Measurements from ENCODE around the gene JARID2. TPM values are rescaled to one million over a fixed set of nuclear protein-coding genes. Genes with fewer than 3 reads are reported as not detected.

JARID2 gene
- polyA plus RNA-seq, 1 donor (not counting 4 experiments of a cell fraction or from before 2014, with no cell fraction given) = 11.0 TPM

- no peak overlapping the region for H3K4me2 ChIP-seq (ENCODE audit: control insufficient read depth, extremely low read depth, insufficient read depth, low read depth, low read length)
- H3K79me2 ChIP-seq (ENCODE audit: control insufficient read depth, insufficient read depth, low read length) = peaks cover 92% of the 10 kb centered on the region
- no peak for DNase-seq (ENCODE audit: low read depth, low spot score)
- dilution Hi-C loops (cut with MboI; ENCODE audit: extremely low pct_ligation_motif_present, low sequenced_read_pairs) = no loop called here
- TF ChIP-seq EZH2 (IDR thresholded peaks at IDR 0.05; ENCODE audit: low read length) (no peak), CTCF (optimal IDR thresholded peaks at IDR 0.05 in 1 of 3, IDR thresholded peaks at IDR 0.05 in 1 of 3, conservative IDR thresholded peaks at IDR 0.05 in 1 of 3; ENCODE audit: extremely low read depth in 1 of 3, insufficient read depth in 2 of 3, low read length in 3 of 3) (no peak)
- no peaks in the 10 kb centered on the region for H3K27me3 ChIP-seq (ENCODE audit: control insufficient read depth, extremely low read depth, insufficient read depth, low read length)
- FAIRE-seq = no peak
- no peak overlapping the region for H3K27ac ChIP-seq (ENCODE audit: control insufficient read depth, insufficient read depth, low read length)
- no peak overlapping the region for H3K9ac ChIP-seq (ENCODE audit: control insufficient read depth, extremely low read depth, insufficient read depth, low read length)
- H3K9me1 ChIP-seq (ENCODE audit: control insufficient read depth, extremely low read depth, insufficient read depth, low read length) = peaks cover 3% of the 10 kb centered on the region
- no peaks in the 10 kb centered on the region for H3K9me3 ChIP-seq (ENCODE audit: control insufficient read depth, low read depth, low read length)
- peaks cover 19% of the 10 kb centered on the region for H4K20me1 ChIP-seq (ENCODE audit: control insufficient read depth, extremely low read depth, insufficient read depth, low read length)
- H3K36me3 ChIP-seq (ENCODE audit: control insufficient read depth in 2 of 2, extremely low read depth in 1 of 2, insufficient read depth in 2 of 2, low read length in 2 of 2) = no peaks in the 10 kb centered on the region
- H3K4me1 ChIP-seq (ENCODE audit: control insufficient read depth, extremely low read depth, insufficient read depth, low read length) = peaks cover 10% of the 10 kb centered on the region
- H2AFZ ChIP-seq (ENCODE audit: control insufficient read depth, low read length) = no peak overlapping the region
- no peak overlapping the region for H3K4me3 ChIP-seq (ENCODE audit: control insufficient read depth in 2 of 3, extremely low read depth in 1 of 3, insufficient read depth in 2 of 3, low read depth in 1 of 3, low read length in 3 of 3)
Measured at GRCh38 chr6:15335916-15336315, 90.0 kb downstream of the JARID2 start.

GRCh38 chr6:15336900-15337560 is 91.2 kb downstream of the JARID2 start:
- Histone ChIP-seq H3K9me1 (ENCODE audit: control insufficient read depth, extremely low read depth, insufficient read depth, low read length) (peaks cover 3% of the 10 kb centered on the region), H3K4me1 (ENCODE audit: control insufficient read depth, extremely low read depth, insufficient read depth, low read length) (peaks cover 12% of the 10 kb centered on the region), H3K27me3 (ENCODE audit: control insufficient read depth, extremely low read depth, insufficient read depth, low read length) (no peaks in the 10 kb centered on the region), H3K9me3 (ENCODE audit: control insufficient read depth, low read depth, low read length) (no peaks in the 10 kb centered on the region), H3K79me2 (ENCODE audit: control insufficient read depth, insufficient read depth, low read length) (peaks cover 92% of the 10 kb centered on the region), H3K9ac (ENCODE audit: control insufficient read depth, extremely low read depth, insufficient read depth, low read length) (no peak overlapping the region), H2AFZ (ENCODE audit: control insufficient read depth, low read length) (no peak overlapping the region), H3K4me2 (ENCODE audit: control insufficient read depth, extremely low read depth, insufficient read depth, low read depth, low read length) (peak overlapping the region; percentile 1), H3K36me3 (ENCODE audit: control insufficient read depth in 2 of 2, extremely low read depth in 1 of 2, insufficient read depth in 2 of 2, low read length in 2 of 2) (no peaks in the 10 kb centered on the region), H4K20me1 (ENCODE audit: control insufficient read depth, extremely low read depth, insufficient read depth, low read length) (peaks cover 21% of the 10 kb centered on the region), H3K4me3 (ENCODE audit: control insufficient read depth in 2 of 3, extremely low read depth in 1 of 3, insufficient read depth in 2 of 3, low read depth in 1 of 3, low read length in 3 of 3) (no peak overlapping the region), H3K27ac (ENCODE audit: control insufficient read depth, insufficient read depth, low read length) (no peak overlapping the region)
- TF ChIP-seq CTCF (optimal IDR thresholded peaks at IDR 0.05 in 1 of 3, IDR thresholded peaks at IDR 0.05 in 1 of 3, conservative IDR thresholded peaks at IDR 0.05 in 1 of 3; ENCODE audit: extremely low read depth in 1 of 3, insufficient read depth in 2 of 3, low read length in 3 of 3) (no peak), EZH2 (IDR thresholded peaks at IDR 0.05; ENCODE audit: low read length) (no peak)
- DNase-seq (ENCODE audit: low read depth, low spot score) (no peak), FAIRE-seq (no peak)
- dilution Hi-C loops (cut with MboI; ENCODE audit: extremely low pct_ligation_motif_present, low sequenced_read_pairs) = no loop called here

All from keratinocyte (primary cell).